ENCODE results near the gene MTG1.
"Not testable (repeated sequence)": the region's sequence is repeated elsewhere in the genome, so short reads cannot be mapped to it uniquely, and the experiment has no call there.

The MTG1 gene

GRCh38 chr10:133379152-133379800, 14.7 kb upstream of the MTG1 start, which contains the start of gene PAOX:
PAOX (plus strand) TSS chr10:133379262; CDS start chr10:133379317, 55 bp downstream.
- peak; percentile 29 for DNase-seq

GRCh38 chr10:133379801-133380666, 13.9 kb upstream of the MTG1 start:
- no peak for DNase-seq

- no peak for DNase-seq
Measured at GRCh38 chr10:133381036-133381435, 12.9 kb upstream of the MTG1 start.

- no peak for DNase-seq
Measured at GRCh38 chr10:133383551-133383950, 10.4 kb upstream of the MTG1 start.

GRCh38 chr10:133384071-133384470, 9.9 kb upstream of the MTG1 start:
- DNase-seq = no peak

GRCh38 chr10:133385214-133385613, 8.7 kb upstream of the MTG1 start:
- DNase-seq = no peak

- not testable (repeated sequence) for DNase-seq
Measured at GRCh38 chr10:133386951-133387350, 7.0 kb upstream of the MTG1 start.

GRCh38 chr10:133388236-133388972, 5.6 kb upstream of the MTG1 start:
- DNase-seq = no peak

GRCh38 chr10:133388973-133389818, 4.8 kb upstream of the MTG1 start:
- peak; percentile 56 for DNase-seq

- no peak for DNase-seq
Measured at GRCh38 chr10:133390597-133391248, 3.2 kb upstream of the MTG1 start.

GRCh38 chr10:133391249-133391635, 2.7 kb upstream of the MTG1 start:
- DNase-seq = no peak

- no peak for DNase-seq
Measured at GRCh38 chr10:133391761-133392518, 2.0 kb upstream of the MTG1 start.

- DNase-seq = no peak
Measured at GRCh38 chr10:133393401-133394063, 425 bp upstream of the MTG1 start.

- no peak for DNase-seq
Measured at GRCh38 chr10:133394801-133395221, 854 bp downstream of the MTG1 start.

- no peak for DNase-seq
Measured at GRCh38 chr10:133396035-133396624, 2.2 kb downstream of the MTG1 start.

GRCh38 chr10:133397938-133398337, 4.0 kb downstream of the MTG1 start:
- DNase-seq = no peak

GRCh38 chr10:133399123-133399601, 5.2 kb downstream of the MTG1 start:
- no peak for DNase-seq

- DNase-seq = peak; percentile 49
Measured at GRCh38 chr10:133400624-133401424, 6.9 kb downstream of the MTG1 start.

- no peak for DNase-seq
Measured at GRCh38 chr10:133401500-133401899, 7.5 kb downstream of the MTG1 start.

All from activated CD4-positive, alpha-beta T cell treated with anti-CD3 and anti-CD28 coated beads, Interleukin-2, amount 50 U/mL, for 16 hours (primary cell).